Naive thymus-derived CD8-positive, alpha-beta T cell (primary cell): ENCODE data around the gene DRC1. TPM values are rescaled to one million over a fixed set of nuclear protein-coding genes. Genes with fewer than 3 reads are reported as not detected.

ENCODE experiments used
- ATAC-seq, 2 donors: fragments of 150-1000 bp; cut with Tn5 transposase in 1 of 2; sonication (Bioruptor Pico), chemical (Tn5 transposase) in 1 of 2; 1 replicate in 1 of 2; 2 replicates in 1 of 2; pipeline ENCODE4 v1.10.0; 2021; ENCODE audit warnings: mild to moderate bottlenecking in 2 of 2, moderate library complexity in 2 of 2
- POLR2A ChIA-PET: fragments of 350-600 bp; sonication (Branson Sonifier 250); formaldehyde crosslinking; loops from one replicate; lab custom pipeline; 2021; ENCODE audit warnings: antibody characterized with exemption; lab: Charles Lee
- DNase-seq, 10 donors: peaks; one replicate each; pipeline versions ENCODE4 v3.0.0 to v3.0.0-alpha.2; 2020 to 2022
- H3K27ac Mint-ChIP-seq, 10 donors: one replicate each; pipeline ENCODE4 v1.8.0; 2020 to 2022; ENCODE audit warnings: mild to moderate bottlenecking in 10 of 10, mixed read lengths in 10 of 10, moderate library complexity in 4 of 10, inconsistent platforms in 1 of 10
- H3K27me3 Mint-ChIP-seq, 5 donors: one replicate each; pipeline ENCODE4 v1.8.0; 2021 to 2022; ENCODE audit warnings: mixed read lengths in 5 of 5
- H3K36me3 Mint-ChIP-seq, 3 donors: one replicate each; pipeline ENCODE4 v1.8.0; 2020 to 2022; ENCODE audit warnings: mixed read lengths in 3 of 3, mild to moderate bottlenecking in 2 of 3, inconsistent platforms in 1 of 3
- H3K4me1 Mint-ChIP-seq, 4 donors: one replicate each; pipeline ENCODE4 v1.8.0; 2021 to 2022; ENCODE audit warnings: mixed read lengths in 4 of 4
- H3K4me3 Mint-ChIP-seq, 10 donors: one replicate each; pipeline ENCODE4 v1.8.0; 2020 to 2022; ENCODE audit warnings: mild to moderate bottlenecking in 10 of 10, mixed read lengths in 10 of 10, moderate library complexity in 6 of 10, inconsistent platforms in 1 of 10
- H3K9me3 Mint-ChIP-seq, 9 donors: one replicate each; pipeline ENCODE4 v1.8.0; 2020 to 2022; ENCODE audit warnings: mixed read lengths in 9 of 9, mild to moderate bottlenecking in 3 of 9, inconsistent platforms in 1 of 9, moderate library complexity in 1 of 9
- polyA plus RNA-seq, 3 donors: library from polyadenylated mRNA; unstranded; fragments of 300-500 nt; fragmentation: Illumina TruSeq; gene quantifications; one replicate each; pipeline ENCODE4 v1.2.3, GENCODE V29; 2021
- total RNA-seq, 8 experiments: library from RNA in 2 of 8; stranded (reverse) in 2 of 8; gene quantifications; one replicate each; pipeline ENCODE4 v1.2.3 and lab custom pipeline; 2021 to 2026

DRC1 gene
- total and polyA plus RNA-seq, 5 experiments from 2014 or later = not detected

- ATAC-seq (no peak), DNase-seq (no peak)
- Mint-ChIP-seq H3K4me3 (peak overlapping the region; percentile 74 to 85 (median 81)), H3K4me1 (peaks cover 2 to 10% (median 6%) of the 10 kb centered on the region in 4 donors), H3K27me3 (peaks cover 0 to 4% (median 0%) of the 10 kb centered on the region in 5 donors), H3K9me3 (no peaks in the 10 kb centered on the region), H3K27ac (peak overlapping the region in 3 of 10 donors; percentile 20 to 81 (median 47)), H3K36me3 (no peaks in the 10 kb centered on the region)
- POLR2A ChIA-PET = no interaction called here
These were observed 102.3 kb downstream of the DRC1 start for GRCh38 chr2:26504002-26504401.

GRCh38 chr2:26506279-26506678 is 104.6 kb downstream of the DRC1 start:
- Mint-ChIP-seq H3K27me3 (peaks cover 0 to 3% (median 0%) of the 10 kb centered on the region in 5 donors), H3K4me3 (no peak overlapping the region), H3K9me3 (no peaks in the 10 kb centered on the region), H3K36me3 (no peaks in the 10 kb centered on the region), H3K27ac (no peak overlapping the region), H3K4me1 (peaks cover 2 to 10% (median 6%) of the 10 kb centered on the region in 4 donors)
- DNase-seq (no peak), ATAC-seq (no peak)
- POLR2A ChIA-PET = no interaction called here

Other genes with a start within 250 kb of the DRC1 start
- gene GAREM2, start 228.8 kb upstream of the DRC1 start, total RNA-seq = 1 to 10 TPM; 4.3 to 5.9 TPM
- 1 to 10 TPM in 2 of 3 donors, under 1 TPM in 1; 0.74 to 2.6 (median 1.5) TPM for gene GAREM2, start 228.8 kb upstream of the DRC1 start, polyA plus RNA-seq
- 10 to 100 TPM; 98.9 to 99.7 TPM for gene HADHA, start 157.3 kb upstream of the DRC1 start, total RNA-seq
- gene HADHA, start 157.3 kb upstream of the DRC1 start, polyA plus RNA-seq = 100 to 1,000 TPM; 107 to 147 (median 118) TPM
- gene HADHB, start 157.0 kb upstream of the DRC1 start, total RNA-seq = 10 to 100 TPM; 58.0 to 58.9 TPM
- 10 to 100 TPM; 80.2 to 93.9 (median 81.2) TPM for gene HADHB, start 157.0 kb upstream of the DRC1 start, polyA plus RNA-seq
- 10 to 100 TPM; 20.7 to 21.5 TPM for gene SELENOI, start 55.8 kb upstream of the DRC1 start, total RNA-seq
- gene SELENOI, start 55.8 kb upstream of the DRC1 start, polyA plus RNA-seq = 1 to 10 TPM; 2.6 to 4.6 (median 4.0) TPM
- gene ADGRF3, start 55.1 kb upstream of the DRC1 start, total RNA-seq = 1 to 10 TPM; 1.5 TPM
- 1 to 10 TPM in 1 of 3 donors, under 1 TPM in 2; 0.09 to 1.2 (median 0.13) TPM for gene ADGRF3, start 55.1 kb upstream of the DRC1 start, polyA plus RNA-seq
- under 1 TPM; 0.08 to 0.14 TPM for gene OTOF, start 76.2 kb downstream of the DRC1 start, total RNA-seq
- gene OTOF, start 76.2 kb downstream of the DRC1 start, polyA plus RNA-seq = under 1 TPM in 2 of 3 donors, not detected in 1; 0.09 to 0.23 TPM
- gene CIB4, start 239.4 kb downstream of the DRC1 start, total RNA-seq = not detected
- not detected for gene CIB4, start 239.4 kb downstream of the DRC1 start, polyA plus RNA-seq